Globus pallidus (tissue), 1 donor: ENCODE measurements around the gene CRELD1.
A peak's percentile ranks its signal among the peaks of the same experiment; 100 is the strongest.

Source experiments
- DNase-seq: peaks from one replicate; pipeline ENCODE4 v3.0.0-alpha.2; 2015; ENCODE audit warnings: low spot score

The CRELD1 gene

DNA sequence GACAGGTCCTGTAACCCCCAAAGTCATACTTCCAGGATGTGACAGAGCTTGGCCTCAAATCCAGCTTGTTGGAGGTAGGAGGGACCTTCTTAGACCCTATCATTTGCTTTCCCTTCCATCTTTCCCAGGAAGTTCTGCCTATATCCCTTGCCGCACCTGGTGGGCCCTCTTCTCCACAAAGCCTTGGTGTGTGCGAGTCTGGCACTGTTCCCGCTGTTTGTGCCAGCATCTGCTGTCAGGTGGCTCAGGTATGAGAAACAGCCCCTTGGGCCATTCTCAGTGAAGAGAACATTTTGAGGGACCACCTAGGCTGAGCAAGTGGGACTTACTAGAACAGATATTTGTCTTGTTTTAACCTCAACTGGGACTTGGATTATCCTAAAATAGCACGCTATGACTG lies 29.7 kb upstream of the CRELD1 start:
- no peak for DNase-seq

DNA sequence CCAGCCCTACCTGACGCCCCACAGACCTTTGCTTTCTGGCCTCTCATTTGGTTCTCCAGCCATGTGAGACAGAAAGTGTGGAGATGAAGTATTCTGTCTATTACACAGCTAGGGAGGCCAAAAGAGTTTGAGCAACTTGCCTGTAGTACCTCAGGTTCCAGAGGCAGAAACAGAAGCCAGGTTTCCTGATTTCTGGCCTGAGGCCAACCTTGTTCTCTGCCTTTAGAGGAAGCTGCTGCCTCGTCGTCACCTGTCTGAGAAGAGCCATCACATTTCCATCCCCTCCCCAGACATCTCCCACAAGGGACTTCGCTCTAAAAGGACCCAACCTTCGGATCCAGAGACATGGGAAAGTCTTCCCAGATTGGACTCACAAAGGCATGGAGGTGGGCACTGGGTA lies 27.2 kb upstream of the CRELD1 start:
- no peak for DNase-seq

DNA sequence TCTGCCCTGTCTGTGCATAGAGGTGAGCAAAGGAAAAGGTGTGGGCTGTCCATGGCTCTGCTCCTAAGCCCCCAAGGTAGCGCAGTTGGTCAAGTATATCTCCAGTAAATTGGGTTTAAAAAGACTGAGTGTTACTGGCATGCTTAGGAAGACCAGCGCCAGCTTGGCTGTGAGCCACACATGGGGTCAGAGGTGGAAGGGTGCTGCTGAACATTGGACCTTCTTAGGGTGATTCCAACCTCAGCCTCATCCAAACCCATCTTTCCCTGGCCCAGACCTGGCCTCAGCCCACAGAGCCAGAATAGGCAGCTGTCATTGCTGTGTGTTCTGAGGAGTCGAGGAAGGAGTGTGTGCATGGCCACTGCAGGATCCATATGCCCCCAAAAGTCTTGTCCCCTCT lies 25.3 kb upstream of the CRELD1 start:
- no peak for DNase-seq

DNA sequence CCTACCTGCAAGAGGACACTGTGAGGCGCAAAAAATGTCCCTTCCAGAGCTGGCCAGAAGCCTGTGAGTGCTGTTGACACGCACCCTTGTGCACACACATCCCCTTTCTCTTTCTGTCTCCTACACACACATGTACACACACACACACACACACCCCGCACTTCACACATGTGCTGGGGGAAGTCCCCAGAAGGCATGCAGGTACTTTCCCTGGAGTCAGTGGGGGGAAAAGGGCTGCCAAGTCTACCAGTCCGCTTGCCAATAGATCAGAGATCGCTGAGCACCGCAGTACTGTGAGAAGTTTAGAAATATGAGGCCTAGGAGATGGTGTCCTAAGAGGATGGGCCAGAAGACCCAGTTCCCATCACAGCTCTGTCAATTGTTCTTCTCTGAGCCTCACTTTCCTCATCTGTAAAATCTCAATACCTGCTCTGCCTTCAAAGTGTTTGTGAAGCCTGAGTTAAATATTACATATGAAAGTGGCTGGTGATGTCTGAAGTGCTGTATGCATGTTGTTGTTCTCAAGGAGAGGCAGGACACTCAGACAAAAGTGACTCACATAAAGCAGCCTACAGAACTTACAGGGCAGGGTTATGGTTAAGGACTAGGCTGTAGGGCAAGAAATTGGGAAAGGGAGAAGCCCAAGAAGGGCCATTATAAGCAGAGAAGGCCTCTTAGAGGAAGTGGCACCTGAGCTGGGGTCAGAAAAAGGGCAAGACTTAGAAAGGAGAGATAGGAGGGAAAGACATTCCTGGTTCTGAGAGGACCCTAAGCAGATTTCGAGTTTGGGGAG lies 24.2 kb upstream of the CRELD1 start:
- no peak for DNase-seq

DNA sequence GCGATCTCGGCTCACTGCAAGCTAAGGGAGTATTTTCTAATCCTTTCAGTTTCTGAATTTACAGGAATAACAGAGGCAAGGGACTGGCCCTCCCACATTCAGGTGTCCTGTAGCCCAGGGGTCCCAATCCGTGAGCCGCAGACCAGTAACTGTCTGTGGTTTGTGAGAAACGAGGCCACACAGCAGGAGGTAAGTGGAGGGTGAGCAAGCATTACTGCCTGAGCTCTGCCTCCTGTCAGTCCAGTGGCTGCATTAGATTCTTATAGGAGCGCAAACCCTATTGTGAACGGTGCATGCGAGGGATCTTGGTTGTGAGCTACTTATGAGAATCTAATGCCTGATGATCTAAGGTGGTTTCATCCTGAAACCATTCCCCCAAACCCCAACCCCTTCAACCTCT lies 21.8 kb upstream of the CRELD1 start:
- DNase-seq, result no peak

DNA sequence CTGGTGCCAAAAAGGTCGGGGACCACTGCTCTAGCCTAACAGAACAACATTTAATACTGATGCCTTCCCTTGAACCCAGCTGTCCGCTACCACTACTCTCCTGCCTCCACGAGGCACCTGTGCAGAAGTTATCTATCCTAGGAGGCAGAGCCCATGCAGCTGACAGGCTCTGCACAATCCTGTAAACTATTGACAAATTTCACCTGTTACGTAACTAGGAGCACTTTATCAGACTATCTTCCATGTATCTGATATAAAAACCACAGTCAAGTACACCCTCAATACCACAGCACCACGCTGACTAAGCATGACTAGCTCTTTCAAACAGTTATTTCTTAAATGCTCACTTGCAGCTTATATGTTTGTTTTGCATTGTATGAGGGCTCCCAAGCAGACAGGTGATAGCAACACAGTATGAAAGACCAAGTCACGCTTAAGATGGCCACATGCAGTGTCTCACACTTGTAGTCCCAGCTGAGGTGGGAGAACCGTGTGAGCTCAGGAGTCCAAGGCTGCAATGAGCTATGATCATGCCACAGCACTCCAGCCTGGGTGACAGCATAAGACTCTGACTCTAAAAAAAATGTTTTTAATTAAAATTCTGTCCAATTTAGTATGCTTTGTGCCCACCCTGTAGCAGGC lies 21.2 kb upstream of the CRELD1 start:
- DNase-seq, result no peak

DNA sequence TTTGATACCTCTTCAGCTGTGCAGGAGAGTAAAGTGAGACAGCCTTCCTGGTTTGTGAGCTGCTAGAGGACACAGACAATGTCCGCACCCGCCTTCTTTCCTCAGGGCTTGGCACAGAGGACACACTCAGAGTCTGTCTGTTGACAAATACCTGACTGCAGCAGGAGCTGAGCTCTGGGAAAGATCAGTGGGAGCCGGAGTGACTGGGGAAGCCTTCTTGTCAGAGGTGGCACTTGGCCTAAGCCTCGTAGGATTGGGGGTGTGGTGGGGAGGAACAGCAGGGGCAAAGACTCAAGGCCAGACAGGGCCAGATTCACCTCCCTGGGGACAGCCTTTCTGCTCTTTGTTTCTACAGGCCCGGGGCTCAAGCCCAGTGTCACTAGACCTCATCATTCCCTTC lies 20.0 kb upstream of the CRELD1 start:
- DNase-seq, result no peak

DNA sequence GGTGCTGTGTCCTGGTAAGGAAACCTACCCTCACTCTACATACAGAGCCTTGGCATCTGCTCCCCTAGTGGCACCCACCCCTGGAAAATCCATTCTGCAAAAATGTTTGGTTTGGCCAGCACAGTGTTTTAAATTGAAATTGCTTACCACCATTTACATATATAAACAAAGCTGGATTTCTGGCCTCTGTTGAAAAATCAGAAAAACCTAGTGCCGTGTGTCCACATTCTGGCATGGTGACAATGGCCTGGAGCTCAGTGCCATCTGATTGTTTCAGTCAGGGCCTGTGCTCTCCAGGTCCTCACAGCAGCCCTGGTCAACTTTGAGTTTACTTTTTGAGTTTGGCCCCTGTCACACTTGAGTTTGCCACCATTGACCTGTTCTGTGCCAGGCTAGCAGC lies 19.6 kb upstream of the CRELD1 start:
- no peak for DNase-seq

DNA sequence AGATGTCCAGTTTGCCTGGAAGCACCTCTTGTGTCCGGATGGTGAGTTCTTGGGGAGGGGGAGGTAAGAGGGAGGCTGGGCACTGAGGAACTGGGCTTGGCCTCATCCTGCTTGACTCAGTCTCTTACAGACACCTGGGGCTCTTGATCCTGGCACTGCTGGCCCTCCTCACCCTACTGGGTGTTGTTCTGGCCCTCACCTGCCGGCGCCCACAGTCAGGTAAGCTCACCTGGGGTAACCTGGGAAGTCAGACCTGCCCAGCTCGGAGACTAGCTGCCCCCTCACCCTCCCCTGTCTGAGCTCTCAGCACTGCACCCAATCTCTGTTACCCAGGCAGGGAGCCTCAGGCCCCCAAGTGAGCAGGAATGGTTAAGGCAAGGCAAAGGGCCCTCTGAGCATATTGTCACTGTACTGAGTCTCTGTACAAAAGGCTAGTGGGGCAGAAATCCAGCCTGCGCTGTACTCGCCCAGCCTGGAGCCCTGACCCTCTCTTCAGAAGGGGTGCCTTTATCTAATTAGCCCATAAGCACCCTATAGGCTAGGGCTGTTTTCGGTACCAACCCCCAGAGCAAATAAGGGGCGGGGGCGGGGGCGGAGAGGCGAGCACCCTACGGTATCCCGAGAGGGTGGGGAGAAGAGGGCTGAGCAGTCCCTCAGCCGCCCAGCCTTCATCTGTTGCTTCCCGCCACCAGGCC lies 18.9 kb upstream of the CRELD1 start:
- no peak for DNase-seq

DNA sequence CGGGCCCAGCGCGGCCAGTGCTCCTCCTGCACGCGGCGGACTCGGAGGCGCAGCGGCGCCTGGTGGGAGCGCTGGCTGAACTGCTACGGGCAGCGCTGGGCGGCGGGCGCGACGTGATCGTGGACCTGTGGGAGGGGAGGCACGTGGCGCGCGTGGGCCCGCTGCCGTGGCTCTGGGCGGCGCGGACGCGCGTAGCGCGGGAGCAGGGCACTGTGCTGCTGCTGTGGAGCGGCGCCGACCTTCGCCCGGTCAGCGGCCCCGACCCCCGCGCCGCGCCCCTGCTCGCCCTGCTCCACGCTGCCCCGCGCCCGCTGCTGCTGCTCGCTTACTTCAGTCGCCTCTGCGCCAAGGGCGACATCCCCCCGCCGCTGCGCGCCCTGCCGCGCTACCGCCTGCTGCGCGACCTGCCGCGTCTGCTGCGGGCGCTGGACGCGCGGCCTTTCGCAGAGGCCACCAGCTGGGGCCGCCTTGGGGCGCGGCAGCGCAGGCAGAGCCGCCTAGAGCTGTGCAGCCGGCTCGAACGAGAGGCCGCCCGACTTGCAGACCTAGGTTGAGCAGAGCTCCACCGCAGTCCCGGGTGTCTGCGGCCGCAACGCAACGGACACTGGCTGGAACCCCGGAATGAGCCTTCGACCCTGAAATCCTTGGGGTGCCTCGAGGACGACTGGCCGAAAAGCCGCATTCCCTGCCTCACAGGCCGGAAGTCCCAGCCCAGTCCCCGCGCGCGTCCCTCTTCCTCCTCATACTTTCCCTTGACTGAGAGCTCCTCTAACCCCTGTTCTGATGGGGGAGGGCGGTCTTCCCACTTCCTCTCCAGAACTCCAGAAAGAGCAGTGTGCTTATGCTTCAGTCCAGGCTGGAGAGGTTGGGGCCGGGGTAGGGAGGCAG lies 18.1 kb upstream of the CRELD1 start:
- peak; percentile 36 for DNase-seq

DNA sequence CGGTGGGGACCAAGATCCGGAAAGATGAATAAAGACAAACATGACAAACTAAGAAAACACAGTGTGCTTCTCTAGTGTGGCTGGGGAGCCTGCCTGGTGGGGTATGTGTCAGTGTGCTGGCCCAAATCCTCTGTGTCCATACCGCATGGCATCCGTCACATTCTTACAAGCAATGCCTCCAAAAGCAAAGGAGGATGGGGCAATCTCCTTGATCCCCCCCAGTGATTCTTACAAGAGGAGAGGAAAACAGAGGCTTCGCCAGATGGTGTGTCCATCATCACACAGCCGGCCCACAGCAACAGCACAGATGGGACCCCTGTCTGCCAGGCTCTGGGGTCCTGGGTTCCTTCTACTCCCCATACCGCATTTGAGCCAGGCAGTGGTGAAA lies 17.3 kb upstream of the CRELD1 start:
- DNase-seq, result peak; percentile 9

DNA sequence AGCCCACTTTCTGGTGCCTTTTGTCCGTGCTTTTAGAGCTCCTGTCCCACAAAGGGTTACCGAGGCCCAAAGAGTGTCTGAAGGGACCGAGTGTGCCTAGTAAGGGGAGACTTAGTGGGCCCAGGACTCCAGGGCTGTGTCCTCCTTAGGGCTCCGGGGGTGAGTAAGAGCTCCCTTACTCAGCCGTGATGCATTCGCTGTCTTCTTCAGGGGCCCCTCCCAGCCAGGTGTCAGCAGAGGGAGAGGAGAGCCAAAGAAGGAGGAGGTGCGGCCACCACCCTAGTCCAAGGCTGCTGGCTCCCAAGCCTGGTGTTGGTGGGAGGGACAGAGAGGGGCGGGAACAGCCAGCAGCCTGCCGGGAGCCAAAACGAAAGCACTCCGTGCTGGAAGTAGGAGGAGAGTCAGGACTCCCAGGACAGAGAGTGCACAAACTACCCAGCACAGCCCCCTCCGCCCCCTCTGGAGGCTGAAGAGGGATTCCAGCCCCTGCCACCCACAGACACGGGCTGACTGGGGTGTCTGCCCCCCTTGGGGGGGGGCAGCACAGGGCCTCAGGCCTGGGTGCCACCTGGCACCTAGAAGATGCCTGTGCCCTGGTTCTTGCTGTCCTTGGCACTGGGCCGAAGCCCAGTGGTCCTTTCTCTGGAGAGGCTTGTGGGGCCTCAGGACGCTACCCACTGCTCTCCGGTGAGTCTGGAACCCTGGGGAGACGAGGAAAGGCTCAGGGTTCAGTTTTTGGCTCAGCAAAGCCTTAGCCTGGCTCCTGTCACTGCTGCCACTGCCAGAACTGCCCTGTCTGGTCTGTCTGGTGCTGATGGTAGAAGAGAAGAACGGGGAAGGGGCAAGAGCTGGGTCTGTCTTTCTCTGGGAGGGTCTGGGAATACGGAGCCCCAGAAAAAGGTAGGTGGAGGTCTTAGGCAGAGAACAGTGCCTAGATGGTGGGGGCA lies 16.6 kb upstream of the CRELD1 start, which contains the start of gene IL17RC:
Gene IL17RC (plus strand): TSS at position 365 of the 947 bp plus-strand sequence. CDS start 218 bp downstream, at position 583.
- peak; percentile 42 for DNase-seq

DNA sequence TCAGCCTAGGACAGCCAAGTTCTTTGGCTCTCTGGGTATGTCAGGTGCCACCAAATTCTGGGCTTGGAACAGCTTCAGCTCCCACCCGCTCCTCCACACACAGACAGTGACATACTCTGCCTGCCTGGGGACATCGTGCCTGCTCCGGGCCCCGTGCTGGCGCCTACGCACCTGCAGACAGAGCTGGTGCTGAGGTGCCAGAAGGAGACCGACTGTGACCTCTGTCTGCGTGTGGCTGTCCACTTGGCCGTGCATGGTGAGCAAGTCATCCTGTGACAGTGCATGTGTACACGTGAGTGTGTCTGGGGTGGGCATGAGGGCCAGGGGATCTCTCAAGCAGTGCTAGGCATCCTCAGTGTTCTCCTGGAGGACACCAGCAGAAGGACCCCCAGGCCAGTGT lies 15.8 kb upstream of the CRELD1 start:
- DNase-seq, result no peak

DNA sequence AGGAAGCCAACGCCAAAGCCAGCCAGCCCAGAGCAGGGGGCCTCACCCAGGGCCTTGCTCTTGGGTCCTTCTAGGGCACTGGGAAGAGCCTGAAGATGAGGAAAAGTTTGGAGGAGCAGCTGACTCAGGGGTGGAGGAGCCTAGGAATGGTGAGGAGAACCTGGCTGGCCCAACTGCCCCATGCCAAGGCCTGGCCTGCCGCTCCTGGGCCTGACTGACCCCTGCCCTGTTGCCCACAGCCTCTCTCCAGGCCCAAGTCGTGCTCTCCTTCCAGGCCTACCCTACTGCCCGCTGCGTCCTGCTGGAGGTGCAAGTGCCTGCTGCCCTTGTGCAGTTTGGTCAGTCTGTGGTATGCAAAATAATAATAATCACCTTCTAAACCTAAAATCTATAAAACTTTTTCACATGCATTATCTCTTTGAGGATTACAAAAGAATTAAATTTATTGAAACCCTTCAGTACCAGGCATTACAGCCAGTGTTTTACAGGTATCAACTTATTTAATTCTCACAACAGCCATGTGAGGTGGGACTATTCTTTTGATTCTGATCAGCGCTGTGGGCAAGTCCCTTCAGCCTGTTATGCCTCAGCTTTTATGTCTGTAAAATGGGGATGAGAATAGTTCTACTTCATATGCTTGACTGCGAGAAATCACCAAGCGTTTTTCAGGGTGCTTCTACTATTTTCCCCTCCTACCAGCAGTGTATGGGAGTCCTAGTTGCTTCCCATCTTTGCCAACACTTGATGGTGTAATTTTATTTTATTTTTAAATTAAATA lies 15.2 kb upstream of the CRELD1 start:
- DNase-seq, result no peak

DNA sequence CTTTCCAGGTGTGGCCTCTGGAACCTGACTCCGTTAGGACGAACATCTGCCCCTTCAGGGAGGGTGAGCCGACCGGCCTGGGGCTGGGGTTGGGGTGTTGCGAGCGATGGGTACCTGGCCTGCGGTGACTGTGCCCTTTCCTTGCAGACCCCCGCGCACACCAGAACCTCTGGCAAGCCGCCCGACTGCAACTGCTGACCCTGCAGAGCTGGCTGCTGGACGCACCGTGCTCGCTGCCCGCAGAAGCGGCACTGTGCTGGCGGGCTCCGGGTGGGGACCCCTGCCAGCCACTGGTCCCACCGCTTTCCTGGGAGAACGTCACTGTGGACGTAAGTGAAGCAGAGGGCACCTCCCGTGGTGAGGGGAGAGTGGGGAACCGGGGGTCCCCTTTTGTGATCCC lies 5.5 kb upstream of the CRELD1 start:
- DNase-seq, result no peak

DNA sequence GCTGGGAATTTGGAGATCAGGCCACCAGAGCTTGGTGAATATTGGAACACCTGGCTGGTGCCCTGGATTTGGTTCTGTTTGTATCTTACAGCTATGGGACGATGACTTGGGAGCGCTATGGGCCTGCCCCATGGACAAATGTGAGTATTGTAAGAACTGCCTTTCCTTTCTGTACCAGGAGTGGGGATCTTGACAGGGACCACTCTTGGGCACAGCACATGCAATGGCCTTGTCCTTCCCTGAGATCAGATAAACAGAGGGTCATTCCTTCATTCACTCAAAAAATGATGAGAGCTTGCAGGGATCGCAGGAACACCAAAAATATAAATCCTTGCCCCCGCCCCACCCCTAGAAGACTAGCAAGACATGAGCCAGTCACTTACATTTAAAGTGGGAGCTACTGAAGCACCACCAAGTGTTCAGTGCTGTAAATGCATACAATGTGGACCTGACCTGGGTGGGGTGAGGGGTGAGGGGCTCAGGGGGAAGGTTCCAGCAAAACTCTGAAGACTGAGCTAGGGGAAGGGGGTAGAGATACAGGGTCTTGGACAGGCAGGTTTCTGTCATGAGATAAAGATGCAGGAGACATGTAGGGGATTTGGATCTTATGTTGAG lies 2.7 kb upstream of the CRELD1 start:
- no peak for DNase-seq

DNA sequence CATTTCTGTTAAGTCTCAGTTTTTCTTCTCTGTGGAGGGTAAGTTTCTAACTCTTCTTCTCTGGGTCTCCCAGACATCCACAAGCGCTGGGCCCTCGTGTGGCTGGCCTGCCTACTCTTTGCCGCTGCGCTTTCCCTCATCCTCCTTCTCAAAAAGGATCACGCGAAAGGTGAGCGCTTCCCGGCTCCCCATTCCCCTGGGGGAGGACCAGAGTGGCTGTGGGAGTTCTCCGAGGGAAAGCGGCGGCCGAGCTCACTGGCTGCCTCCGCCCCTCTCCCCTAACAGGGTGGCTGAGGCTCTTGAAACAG lies 1.1 kb upstream of the CRELD1 start:
- DNase-seq, result no peak

DNA sequence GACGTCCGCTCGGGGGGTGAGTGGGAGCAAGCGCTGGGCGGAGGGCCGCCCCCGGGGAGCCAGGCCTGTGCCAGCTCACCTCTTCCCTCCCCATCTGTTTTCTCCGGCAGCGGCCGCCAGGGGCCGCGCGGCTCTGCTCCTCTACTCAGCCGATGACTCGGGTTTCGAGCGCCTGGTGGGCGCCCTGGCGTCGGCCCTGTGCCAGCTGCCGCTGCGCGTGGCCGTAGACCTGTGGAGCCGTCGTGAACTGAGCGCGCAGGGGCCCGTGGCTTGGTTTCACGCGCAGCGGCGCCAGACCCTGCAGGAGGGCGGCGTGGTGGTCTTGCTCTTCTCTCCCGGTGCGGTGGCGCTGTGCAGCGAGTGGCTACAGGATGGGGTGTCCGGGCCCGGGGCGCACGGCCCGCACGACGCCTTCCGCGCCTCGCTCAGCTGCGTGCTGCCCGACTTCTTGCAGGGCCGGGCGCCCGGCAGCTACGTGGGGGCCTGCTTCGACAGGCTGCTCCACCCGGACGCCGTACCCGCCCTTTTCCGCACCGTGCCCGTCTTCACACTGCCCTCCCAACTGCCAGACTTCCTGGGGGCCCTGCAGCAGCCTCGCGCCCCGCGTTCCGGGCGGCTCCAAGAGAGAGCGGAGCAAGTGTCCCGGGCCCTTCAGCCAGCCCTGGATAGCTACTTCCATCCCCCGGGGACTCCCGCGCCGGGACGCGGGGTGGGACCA lies 632 bp upstream of the CRELD1 start:
- peak; percentile 60 for DNase-seq

DNA sequence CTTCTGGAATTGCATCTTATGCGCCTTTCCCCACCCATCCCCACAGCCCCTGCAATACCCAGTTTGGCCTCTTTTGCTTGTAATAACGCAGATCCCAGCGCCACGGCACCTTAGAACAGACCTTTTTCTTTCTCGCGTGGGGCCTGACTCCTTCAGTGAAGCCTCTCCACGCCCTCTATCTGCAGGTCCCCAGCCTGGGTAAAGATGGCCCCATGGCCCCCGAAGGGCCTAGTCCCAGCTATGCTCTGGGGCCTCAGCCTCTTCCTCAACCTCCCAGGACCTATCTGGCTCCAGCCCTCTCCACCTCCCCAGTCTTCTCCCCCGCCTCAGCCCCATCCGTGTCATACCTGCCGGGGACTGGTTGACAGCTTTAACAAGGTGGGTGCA lies 594 bp downstream of the CRELD1 start:
- DNase-seq, result no peak
